ENCODE data around the gene LCN6. TPM values are rescaled to one million over a fixed set of nuclear protein-coding genes. Genes with fewer than 3 reads are reported as not detected.

Gene LCN6
- total and polyA plus RNA-seq, 9 of the 15 experiments (the other 6 are each of a cell fraction or from before 2014, with no cell fraction given), result 0.10 to 0.45 (median 0.37) TPM; not detected in 5

- TF ChIP-seq GABPA (tag; conservative IDR thresholded peaks at IDR 0.05; ENCODE audit: low read depth) (no peak), FOSL1 (tag; conservative IDR thresholded peaks at IDR 0.05) (no peak; the same call in 1 of the 2 replicates), XRCC5 (IDR thresholded peaks at IDR 0.05; ENCODE audit: low read depth, low read length) (no peak), FOXK2 (conservative IDR thresholded peaks at IDR 0.05 in 1 of 2, IDR thresholded peaks at IDR 0.05 in 1 of 2; ENCODE audit: low read depth in 2 of 2) (0 out of 4 replicates have a peak, but pooled peaks have one; percentile 13 to 49), TSC22D4 (tag; IDR thresholded peaks at IDR 0.05) (no peak), PTTG1 (tag; IDR thresholded peaks at IDR 0.05; ENCODE audit: low read depth) (no peak), CSDE1 (IDR thresholded peaks at IDR 0.05) (no peak), SNRNP70 (optimal IDR thresholded peaks at IDR 0.05; ENCODE audit: low read depth, low read length) (no peak), STAT5B (CRISPR knock-in tag; IDR thresholded peaks at IDR 0.05) (no peak), SMARCC2 (IDR thresholded peaks at IDR 0.05; ENCODE audit: low read depth) (no peak), CEBPZ (IDR thresholded peaks at IDR 0.05; ENCODE audit: borderline replicate concordance, low read depth, low read length) (no peak), ATF1 (CRISPR knock-in tag; IDR thresholded peaks at IDR 0.05) (no peak), ATF1 (tag; IDR thresholded peaks at IDR 0.05) (peak; percentile 10; the same call in 1 of the 2 replicates), GATAD2A (IDR thresholded peaks at IDR 0.05) (no peak), ARNT (IDR thresholded peaks at IDR 0.05) (no peak), ZNF436 (CRISPR knock-in tag; IDR thresholded peaks at IDR 0.05) (no peak), SETDB1 (IDR thresholded peaks at IDR 0.05; ENCODE audit: low read length) (no peak)
- TF ChIP-seq, protein P1, sequence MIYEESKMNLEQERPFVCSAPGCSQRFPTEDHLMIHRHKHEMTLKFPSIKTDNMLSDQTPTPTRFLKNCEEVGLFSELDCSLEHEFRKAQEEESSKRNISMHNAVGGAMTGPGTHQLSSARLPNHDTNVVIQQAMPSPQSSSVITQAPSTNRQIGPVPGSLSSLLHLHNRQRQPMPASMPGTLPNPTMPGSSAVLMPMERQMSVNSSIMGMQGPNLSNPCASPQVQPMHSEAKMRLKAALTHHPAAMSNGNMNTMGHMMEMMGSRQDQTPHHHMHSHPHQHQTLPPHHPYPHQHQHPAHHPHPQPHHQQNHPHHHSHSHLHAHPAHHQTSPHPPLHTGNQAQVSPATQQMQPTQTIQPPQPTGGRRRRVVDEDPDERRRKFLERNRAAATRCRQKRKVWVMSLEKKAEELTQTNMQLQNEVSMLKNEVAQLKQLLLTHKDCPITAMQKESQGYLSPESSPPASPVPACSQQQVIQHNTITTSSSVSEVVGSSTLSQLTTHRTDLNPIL (CRISPR knock-in tag; IDR thresholded peaks at IDR 0.05), result no peak
- TF ChIP-seq, protein P2, sequence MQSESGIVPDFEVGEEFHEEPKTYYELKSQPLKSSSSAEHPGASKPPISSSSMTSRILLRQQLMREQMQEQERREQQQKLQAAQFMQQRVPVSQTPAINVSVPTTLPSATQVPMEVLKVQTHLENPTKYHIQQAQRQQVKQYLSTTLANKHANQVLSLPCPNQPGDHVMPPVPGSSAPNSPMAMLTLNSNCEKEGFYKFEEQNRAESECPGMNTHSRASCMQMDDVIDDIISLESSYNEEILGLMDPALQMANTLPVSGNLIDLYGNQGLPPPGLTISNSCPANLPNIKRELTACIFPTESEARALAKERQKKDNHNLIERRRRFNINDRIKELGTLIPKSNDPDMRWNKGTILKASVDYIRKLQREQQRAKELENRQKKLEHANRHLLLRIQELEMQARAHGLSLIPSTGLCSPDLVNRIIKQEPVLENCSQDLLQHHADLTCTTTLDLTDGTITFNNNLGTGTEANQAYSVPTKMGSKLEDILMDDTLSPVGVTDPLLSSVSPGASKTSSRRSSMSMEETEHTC (IDR thresholded peaks at IDR 0.05), result no peak
- TF ChIP-seq, protein P3, sequence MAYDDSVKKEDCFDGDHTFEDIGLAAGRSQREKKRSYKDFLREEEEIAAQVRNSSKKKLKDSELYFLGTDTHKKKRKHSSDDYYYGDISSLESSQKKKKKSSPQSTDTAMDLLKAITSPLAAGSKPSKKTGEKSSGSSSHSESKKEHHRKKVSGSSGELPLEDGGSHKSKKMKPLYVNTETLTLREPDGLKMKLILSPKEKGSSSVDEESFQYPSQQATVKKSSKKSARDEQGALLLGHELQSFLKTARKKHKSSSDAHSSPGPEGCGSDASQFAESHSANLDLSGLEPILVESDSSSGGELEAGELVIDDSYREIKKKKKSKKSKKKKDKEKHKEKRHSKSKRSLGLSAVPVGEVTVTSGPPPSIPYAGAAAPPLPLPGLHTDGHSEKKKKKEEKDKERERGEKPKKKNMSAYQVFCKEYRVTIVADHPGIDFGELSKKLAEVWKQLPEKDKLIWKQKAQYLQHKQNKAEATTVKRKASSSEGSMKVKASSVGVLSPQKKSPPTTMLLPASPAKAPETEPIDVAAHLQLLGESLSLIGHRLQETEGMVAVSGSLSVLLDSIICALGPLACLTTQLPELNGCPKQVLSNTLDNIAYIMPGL (CRISPR knock-in tag; IDR thresholded peaks at IDR 0.05), result no peak
These were observed 39.5 kb upstream of the LCN6 start (continued) for GRCh38 chr9:136787690-136788400.

Measured in K562 (cell line).